Neutrophil (primary cell): ENCODE results near the gene CFAP54.
"Not testable (repeated sequence)": the region's sequence is repeated elsewhere in the genome, so short reads cannot be mapped to it uniquely, and the experiment has no call there.

Experiments used
- H3K27ac ChIP-seq: fragments of 200-600 bp; sonication (generic); 2 replicates; pipeline ENCODE4 v1.5.1; 2016; ENCODE audit warnings: mild to moderate bottlenecking, moderate library complexity
- H3K27me3 ChIP-seq: fragments of 200-600 bp; sonication (generic); 2 replicates; pipeline ENCODE4 v1.6.0; 2016; ENCODE audit warnings: mild to moderate bottlenecking
- H3K36me3 ChIP-seq: fragments of 200-600 bp; sonication (generic); 2 replicates; pipeline ENCODE4 v1.5.1; 2017
- H3K4me1 ChIP-seq, 2 experiments: fragments of 200-600 bp in 1 of 2; sonication (generic) in 1 of 2; 1 replicate in 1 of 2; 2 replicates in 1 of 2; pipeline versions ENCODE4 v1.5.1 to v1.6.1; 2013 to 2016; ENCODE audit warnings: low read depth in 1 of 2, low read length in 1 of 2, mild to moderate bottlenecking in 1 of 2, moderate library complexity in 1 of 2; ENCODE audit not compliant: control insufficient read depth in 1 of 2, insufficient read depth in 1 of 2
- H3K4me3 ChIP-seq, 2 experiments: fragments of 200-600 bp in 1 of 2; sonication (generic) in 1 of 2; 1 replicate in 1 of 2; 2 replicates in 1 of 2; pipeline ENCODE4 v1.5.1; 2013 to 2016; ENCODE audit warnings: low read depth in 1 of 2, low read length in 1 of 2, mild to moderate bottlenecking in 1 of 2, moderate library complexity in 1 of 2
- H3K9me3 ChIP-seq: fragments of 200-600 bp; sonication (generic); 2 replicates; pipeline ENCODE4 v1.5.1; 2016
- CTCF ChIP-seq: fragments of 200-600 bp; sonication (generic); IDR thresholded peaks from 2 replicates; pipeline ENCODE4 v1.5.1; 2016; ENCODE audit warnings: antibody characterized with exemption

CFAP54 gene

GRCh38 chr12:96456265-96456974, 33.0 kb upstream of the CFAP54 start:
- no peak overlapping the region for H3K4me3 ChIP-seq
- H3K27ac ChIP-seq = no peak overlapping the region
- no peaks in the 10 kb centered on the region for H3K36me3 ChIP-seq
- H3K27me3 ChIP-seq = no peaks in the 10 kb centered on the region
- no peaks in the 10 kb centered on the region for H3K4me1 ChIP-seq
- TF ChIP-seq CTCF = no peak
- no peaks in the 10 kb centered on the region for H3K9me3 ChIP-seq

- no peak for TF ChIP-seq CTCF
- Histone ChIP-seq H3K4me1 (no peaks in the 10 kb centered on the region), H3K4me3 (no peak overlapping the region), H3K36me3 (no peaks in the 10 kb centered on the region), H3K27me3 (no peaks in the 10 kb centered on the region), H3K27ac (no peak overlapping the region), H3K9me3 (no peaks in the 10 kb centered on the region)
Observed at GRCh38 chr12:96457191-96457930, 32.0 kb upstream of the CFAP54 start.

- H3K27ac ChIP-seq, H3K27me3 ChIP-seq, H3K9me3 ChIP-seq, H3K4me3 ChIP-seq, H3K36me3 ChIP-seq, H3K4me1 ChIP-seq: not testable (repeated sequence)
Observed at GRCh38 chr12:96459281-96459680, 30.1 kb upstream of the CFAP54 start.

- H3K9me3 ChIP-seq = no peaks in the 10 kb centered on the region
- TF ChIP-seq CTCF = no peak
- no peak overlapping the region for H3K27ac ChIP-seq
- H3K4me1 ChIP-seq = no peaks in the 10 kb centered on the region
- H3K4me3 ChIP-seq = no peak overlapping the region
- no peaks in the 10 kb centered on the region for H3K36me3 ChIP-seq
- no peaks in the 10 kb centered on the region for H3K27me3 ChIP-seq
Observed at GRCh38 chr12:96462571-96463280, 26.7 kb upstream of the CFAP54 start.

GRCh38 chr12:96465896-96466295, 23.5 kb upstream of the CFAP54 start:
- Histone ChIP-seq H3K4me3 (no peak overlapping the region), H3K4me1 (no peaks in the 10 kb centered on the region), H3K36me3 (no peaks in the 10 kb centered on the region), H3K27ac (no peak overlapping the region), H3K27me3 (no peaks in the 10 kb centered on the region), H3K9me3 (no peaks in the 10 kb centered on the region)
- TF ChIP-seq CTCF = no peak
